GM23338 (cell line): ENCODE measurements around the gene TMEM151B. TPM values are rescaled to one million over a fixed set of nuclear protein-coding genes. Genes with fewer than 3 reads are reported as not detected.

ENCODE experiments used
- ATAC-seq: fragments of 200-7000 bp; cut with Tn5 transposase; 3 replicates; pipeline ENCODE4 v1.9.1; 2020
- DNase-seq: peaks from one replicate; pipeline ENCODE4 v3.0.0-alpha.2; 2015; ENCODE audit warnings: low spot score
- H2AFZ ChIP-seq: fragments of 200-600 bp; sonication (generic); 2 replicates; pipeline ENCODE4 v1.8.0; 2016; ENCODE audit warnings: antibody characterized with exemption, mild to moderate bottlenecking, moderate library complexity
- H3F3A ChIP-seq: fragments of 200-600 bp; sonication (generic); replicated peaks from 2 replicates; pipeline ENCODE4 v1.8.0; 2017; ENCODE audit warnings: antibody characterized with exemption, mixed run types, low read depth
- H3K27ac ChIP-seq: fragments of 200-600 bp; sonication (generic); 2 replicates; pipeline ENCODE4 v1.6.1; 2016; ENCODE audit warnings: low read depth
- H3K27me3 ChIP-seq: fragments of 200-600 bp; sonication (generic); 2 replicates; pipeline ENCODE4 v1.8.0; 2016; ENCODE audit warnings: mild to moderate bottlenecking, mixed run types, moderate library complexity; ENCODE audit not compliant: insufficient read depth
- H3K36me3 ChIP-seq: fragments of 200-600 bp; sonication (generic); 2 replicates; pipeline ENCODE4 v1.8.0; 2016; ENCODE audit warnings: mild to moderate bottlenecking; ENCODE audit not compliant: insufficient read depth
- H3K4me1 ChIP-seq: fragments of 200-600 bp; sonication (generic); 2 replicates; pipeline ENCODE4 v1.8.0; 2016; ENCODE audit warnings: mild to moderate bottlenecking, moderate library complexity; ENCODE audit not compliant: insufficient read depth
- H3K4me2 ChIP-seq: fragments of 200-600 bp; sonication (generic); 2 replicates; pipeline ENCODE4 v1.7.1; 2017; ENCODE audit warnings: mixed run types
- H3K4me3 ChIP-seq: fragments of 200-600 bp; sonication (generic); 2 replicates; pipeline ENCODE4 v1.6.1; 2016; ENCODE audit warnings: mixed run types
- H3K79me2 ChIP-seq: fragments of 200-600 bp; sonication (generic); replicated peaks from 2 replicates; pipeline ENCODE4 v1.8.0; 2017; ENCODE audit warnings: mild to moderate bottlenecking; ENCODE audit not compliant: insufficient read depth
- H3K9me2 ChIP-seq: fragments of 200-600 bp; sonication (generic); 2 replicates; pipeline ENCODE4 v1.8.0; 2017; ENCODE audit not compliant: insufficient read depth
- H4K20me1 ChIP-seq: fragments of 200-600 bp; sonication (generic); replicated peaks from 2 replicates; pipeline ENCODE4 v1.8.0; 2017; ENCODE audit warnings: mild to moderate bottlenecking; ENCODE audit not compliant: insufficient read depth
- H3K27ac Mint-ChIP-seq: 2 replicates; pipeline ENCODE4 v1.8.0; 2020; ENCODE audit warnings: inconsistent platforms, mild to moderate bottlenecking, moderate library complexity, mixed read lengths
- H3K27me3 Mint-ChIP-seq: 3 replicates; pipeline ENCODE4 v1.8.0; 2022; ENCODE audit warnings: low read depth, mild to moderate bottlenecking, moderate library complexity, mixed read lengths, inconsistent platforms; ENCODE audit not compliant: insufficient read depth, poor library complexity
- H3K36me3 Mint-ChIP-seq: 3 replicates; pipeline ENCODE4 v1.8.0; 2021; ENCODE audit warnings: low read depth, mild to moderate bottlenecking, inconsistent platforms, moderate library complexity, mixed read lengths
- H3K4me1 Mint-ChIP-seq: 3 replicates; pipeline ENCODE4 v1.8.0; 2020; ENCODE audit warnings: mild to moderate bottlenecking, inconsistent platforms, mixed read lengths
- H3K4me3 Mint-ChIP-seq: 3 replicates; pipeline ENCODE4 v1.8.0; 2021; ENCODE audit warnings: moderate library complexity, mild to moderate bottlenecking, inconsistent platforms, mixed read lengths
- H3K9me3 Mint-ChIP-seq: 3 replicates; pipeline ENCODE4 v1.8.0; 2020; ENCODE audit warnings: moderate library complexity, mild to moderate bottlenecking, inconsistent platforms, mixed read lengths
- CREB1 ChIP-seq: fragments of 250-450 bp; sonication (Bioruptor Pico); IDR thresholded peaks from 2 replicates; pipeline ENCODE4 v1.5.0; 2020; ENCODE audit warnings: low read depth, mild to moderate bottlenecking, moderate library complexity
- CTCF ChIP-seq, 2 experiments: fragments of 200-600 bp in 1 of 2; sonication (generic) in 1 of 2; conservative IDR thresholded peaks; 2 replicates each; pipeline versions ENCODE4 v1.5.1 to v1.6.1; 2016 to 2017; ENCODE audit warnings: antibody characterized with exemption in 2 of 2, low read depth in 2 of 2, mild to moderate bottlenecking in 2 of 2, moderate library complexity in 1 of 2
- EZH2 ChIP-seq: fragments of 200-600 bp; sonication (generic); IDR thresholded peaks from one replicate; pipeline ENCODE4 v1.8.0; 2017; ENCODE audit warnings: antibody characterized with exemption, mild to moderate bottlenecking, low read depth; ENCODE audit not compliant: unreplicated experiment
- EZH2phosphoT487 ChIP-seq: fragments of 200-600 bp; sonication (generic); IDR thresholded peaks from one replicate; pipeline ENCODE4 v1.8.1; 2018; ENCODE audit warnings: antibody characterized with exemption; ENCODE audit not compliant: unreplicated experiment
- NANOG ChIP-seq: IDR thresholded peaks from 2 replicates; pipeline ENCODE4 v1.6.1; 2016; ENCODE audit warnings: antibody characterized with exemption, borderline replicate concordance
- POLR2AphosphoS5 ChIP-seq: IDR thresholded peaks from 2 replicates; pipeline ENCODE4 v1.6.1; 2016; ENCODE audit warnings: antibody characterized with exemption, low read depth
- STAT1 ChIP-seq: IDR thresholded peaks from one replicate; pipeline ENCODE4 v1.6.1; 2016; ENCODE audit warnings: antibody characterized with exemption; ENCODE audit not compliant: unreplicated experiment
- ZNF114 ChIP-seq: fragments of 250-450 bp; sonication (Bioruptor Pico); IDR thresholded peaks from 2 replicates; pipeline ENCODE4 v1.5.0; 2020; ENCODE audit warnings: mild to moderate bottlenecking, moderate library complexity
- ZNF331 ChIP-seq: fragments of 250-450 bp; sonication (Bioruptor Pico); IDR thresholded peaks from 2 replicates; pipeline ENCODE4 v1.5.0; 2020; ENCODE audit warnings: low read depth, mild to moderate bottlenecking, moderate library complexity
- ZNF462 ChIP-seq: fragments of 250-450 bp; sonication (Bioruptor Pico); IDR thresholded peaks from 2 replicates; pipeline ENCODE4 v1.5.0; 2020; ENCODE audit warnings: mild to moderate bottlenecking, moderate library complexity
- polyA plus RNA-seq: library from polyadenylated mRNA; unstranded; fragments of >200 nt; fragmentation: Nextera tagmentation; extraction: Ambion mirVana; gene quantifications from 2 replicates; pipeline ENCODE4 v1.2.1, GENCODE V29; 2016
- total RNA-seq: library from RNA; depleted of rRNA; stranded (reverse); fragments of >200 nt; shearing (Covaris generic); gene quantifications from 2 replicates; pipeline ENCODE4 v1.2.3, GENCODE V29; 2014

TMEM151B gene
- total and polyA plus RNA-seq, 2 experiments from 2014 or later = 0.91 to 14.6 TPM

- Histone ChIP-seq H3K36me3 (no peaks in the 10 kb centered on the region), H3K4me3 (no peak overlapping the region), H3K9me2 (no peaks in the 10 kb centered on the region), H3K79me2 (no peaks in the 10 kb centered on the region), H2AFZ (no peak overlapping the region), H3K4me1 (no peaks in the 10 kb centered on the region), H3F3A (no peaks in the 10 kb centered on the region), H3K27me3 (0 out of 2 replicates have a peak, but pooled peaks cover 5% of the 10 kb centered on the region), H3K27ac (no peak overlapping the region), H3K4me2 (no peak overlapping the region), H4K20me1 (no peaks in the 10 kb centered on the region)
- DNase-seq = no peak
- H3K9me3 Mint-ChIP-seq = no peaks in the 10 kb centered on the region; the same call in 2 of the 3 replicates
- no peak overlapping the region for H3K27ac Mint-ChIP-seq
- peaks cover 12% of the 10 kb centered on the region for H3K27me3 Mint-ChIP-seq
- TF ChIP-seq STAT1 (no peak), CTCF (conservative IDR thresholded peaks at IDR 0.05; ENCODE audit: low read depth in 2 of 2) (peak; percentile 29 to 30)
- H3K36me3 Mint-ChIP-seq = no peaks in the 10 kb centered on the region; the same call in 2 of the 3 replicates
- peaks cover 7% of the 10 kb centered on the region for H3K4me1 Mint-ChIP-seq
- ATAC-seq = no peak
- H3K4me3 Mint-ChIP-seq = no peak overlapping the region
Observed at GRCh38 chr6:44286747-44287146, 16.5 kb downstream of the TMEM151B start.

- no peak overlapping the region; the same call in 1 of the 2 replicates for H3K27ac Mint-ChIP-seq
- 0 out of 2 replicates have a peak overlapping the region, but pooled peaks have one; percentile 56 for H2AFZ ChIP-seq
- TF ChIP-seq POLR2AphosphoS5 = no peak
- no peak for TF ChIP-seq EZH2
- no peak for TF ChIP-seq ZNF114 (CRISPR knock-in tag)
- TF ChIP-seq NANOG = no peak
- no peak for TF ChIP-seq ZNF462 (CRISPR knock-in tag)
- no peak for TF ChIP-seq STAT1
- no peak for TF ChIP-seq CTCF (conservative IDR thresholded peaks at IDR 0.05; ENCODE audit: low read depth in 2 of 2)
- TF ChIP-seq CREB1 (CRISPR knock-in tag) = no peak
- TF ChIP-seq ZNF331 (CRISPR knock-in tag) = no peak
- TF ChIP-seq EZH2phosphoT487 = no peak
Observed at GRCh38 chr6:44289726-44290260, 19.5 kb downstream of the TMEM151B start.

More at GRCh38 chr6:44289726-44290260, 19.5 kb downstream of the TMEM151B start:
- no peaks in the 10 kb centered on the region for H3F3A ChIP-seq
- no peaks in the 10 kb centered on the region; the same call in 1 of the 3 replicates for H3K9me3 Mint-ChIP-seq
- H3K4me2 ChIP-seq = no peak overlapping the region
- H3K36me3 ChIP-seq = no peaks in the 10 kb centered on the region
- ATAC-seq = no peak
- H3K4me3 ChIP-seq = no peak overlapping the region
- H4K20me1 ChIP-seq = no peaks in the 10 kb centered on the region
- 0 out of 2 replicates have a peak, but pooled peaks cover 5% of the 10 kb centered on the region for H3K27me3 ChIP-seq
- no peak for DNase-seq
- H3K36me3 Mint-ChIP-seq = no peaks in the 10 kb centered on the region
- H3K4me1 ChIP-seq = no peaks in the 10 kb centered on the region
- H3K27ac ChIP-seq = no peak overlapping the region
- no peaks in the 10 kb centered on the region; the same call in 2 of the 3 replicates for H3K4me1 Mint-ChIP-seq
- peaks cover 13% of the 10 kb centered on the region for H3K27me3 Mint-ChIP-seq
- no peaks in the 10 kb centered on the region for H3K9me2 ChIP-seq
- no peaks in the 10 kb centered on the region for H3K79me2 ChIP-seq
- no peak overlapping the region for H3K4me3 Mint-ChIP-seq
